ENCODE results near the gene LYRM1. TPM values are rescaled to one million over a fixed set of nuclear protein-coding genes. Genes with fewer than 3 reads are reported as not detected.

The LYRM1 gene
- polyA plus RNA-seq, 1 donor (not counting 4 experiments of a cell fraction or from before 2014, with no cell fraction given): 21.7 TPM

- TF ChIP-seq EZH2 (IDR thresholded peaks at IDR 0.05; ENCODE audit: low read length) (no peak), CTCF (optimal IDR thresholded peaks at IDR 0.05 in 1 of 3, IDR thresholded peaks at IDR 0.05 in 1 of 3, conservative IDR thresholded peaks at IDR 0.05 in 1 of 3; ENCODE audit: extremely low read depth in 1 of 3, insufficient read depth in 2 of 3, low read length in 3 of 3) (no peak)
- Histone ChIP-seq H3K9ac (ENCODE audit: control insufficient read depth, extremely low read depth, insufficient read depth, low read length) (no peak overlapping the region), H4K20me1 (ENCODE audit: control insufficient read depth, extremely low read depth, insufficient read depth, low read length) (no peaks in the 10 kb centered on the region), H3K79me2 (ENCODE audit: control insufficient read depth, insufficient read depth, low read length) (no peaks in the 10 kb centered on the region), H3K4me2 (ENCODE audit: control insufficient read depth, extremely low read depth, insufficient read depth, low read depth, low read length) (no peak overlapping the region), H2AFZ (ENCODE audit: control insufficient read depth, low read length) (no peak overlapping the region), H3K27me3 (ENCODE audit: control insufficient read depth, extremely low read depth, insufficient read depth, low read length) (no peaks in the 10 kb centered on the region), H3K36me3 (ENCODE audit: control insufficient read depth in 2 of 2, extremely low read depth in 1 of 2, insufficient read depth in 2 of 2, low read length in 2 of 2) (peaks cover 0 to 1% of the 10 kb centered on the region in 2 experiments), H3K27ac (ENCODE audit: control insufficient read depth, insufficient read depth, low read length) (no peak overlapping the region), H3K4me3 (ENCODE audit: control insufficient read depth in 2 of 3, extremely low read depth in 1 of 3, insufficient read depth in 2 of 3, low read depth in 1 of 3, low read length in 3 of 3) (no peak overlapping the region), H3K9me3 (ENCODE audit: control insufficient read depth, low read depth, low read length) (no peaks in the 10 kb centered on the region), H3K4me1 (ENCODE audit: control insufficient read depth, extremely low read depth, insufficient read depth, low read length) (no peaks in the 10 kb centered on the region), H3K9me1 (ENCODE audit: control insufficient read depth, extremely low read depth, insufficient read depth, low read length) (no peaks in the 10 kb centered on the region)
- FAIRE-seq (no peak), DNase-seq (ENCODE audit: low read depth, low spot score) (no peak)
- dilution Hi-C loops (cut with MboI; ENCODE audit: extremely low pct_ligation_motif_present, low sequenced_read_pairs): no loop called here
Measured at GRCh38 chr16:20920091-20920490, 19.5 kb downstream of the LYRM1 start.

- no peaks in the 10 kb centered on the region for H3K4me1 ChIP-seq (ENCODE audit: control insufficient read depth, extremely low read depth, insufficient read depth, low read length)
- DNase-seq (ENCODE audit: low read depth, low spot score) (no peak), FAIRE-seq (no peak)
- H3K9me3 ChIP-seq (ENCODE audit: control insufficient read depth, low read depth, low read length): no peaks in the 10 kb centered on the region
- no peaks in the 10 kb centered on the region for H3K9me1 ChIP-seq (ENCODE audit: control insufficient read depth, extremely low read depth, insufficient read depth, low read length)
- no peaks in the 10 kb centered on the region for H3K27me3 ChIP-seq (ENCODE audit: control insufficient read depth, extremely low read depth, insufficient read depth, low read length)
- no peaks in the 10 kb centered on the region for H3K36me3 ChIP-seq (ENCODE audit: control insufficient read depth in 2 of 2, extremely low read depth in 1 of 2, insufficient read depth in 2 of 2, low read length in 2 of 2)
- no peak overlapping the region for H3K4me2 ChIP-seq (ENCODE audit: control insufficient read depth, extremely low read depth, insufficient read depth, low read depth, low read length)
- dilution Hi-C loops (cut with MboI; ENCODE audit: extremely low pct_ligation_motif_present, low sequenced_read_pairs): no loop called here
- no peak overlapping the region for H3K9ac ChIP-seq (ENCODE audit: control insufficient read depth, extremely low read depth, insufficient read depth, low read length)
- H3K4me3 ChIP-seq (ENCODE audit: control insufficient read depth in 2 of 3, extremely low read depth in 1 of 3, insufficient read depth in 2 of 3, low read depth in 1 of 3, low read length in 3 of 3): no peak overlapping the region
- no peaks in the 10 kb centered on the region for H4K20me1 ChIP-seq (ENCODE audit: control insufficient read depth, extremely low read depth, insufficient read depth, low read length)
- no peaks in the 10 kb centered on the region for H3K79me2 ChIP-seq (ENCODE audit: control insufficient read depth, insufficient read depth, low read length)
- TF ChIP-seq EZH2 (IDR thresholded peaks at IDR 0.05; ENCODE audit: low read length): no peak
- TF ChIP-seq CTCF (optimal IDR thresholded peaks at IDR 0.05 in 1 of 3, IDR thresholded peaks at IDR 0.05 in 1 of 3, conservative IDR thresholded peaks at IDR 0.05 in 1 of 3; ENCODE audit: extremely low read depth in 1 of 3, insufficient read depth in 2 of 3, low read length in 3 of 3): no peak
- H2AFZ ChIP-seq (ENCODE audit: control insufficient read depth, low read length): no peak overlapping the region
- H3K27ac ChIP-seq (ENCODE audit: control insufficient read depth, insufficient read depth, low read length): no peak overlapping the region
Measured at GRCh38 chr16:20920799-20921198, 20.2 kb downstream of the LYRM1 start.
